H1 (cell line): Measurements from ENCODE around the gene FRRS1. TPM values are rescaled to one million over a fixed set of nuclear protein-coding genes. Genes with fewer than 3 reads are reported as not detected.

Source experiments
- CBX5 ChIP-seq: fragments of 300-800, 300-1000 bp; sonication (generic); IDR thresholded peaks from 2 replicates; pipeline ENCODE4 v1.7.1; 2016; ENCODE audit warnings: antibody characterized with exemption, low read length, low read depth
- CHD7 ChIP-seq: fragments of 300-600 bp; sonication (generic); IDR thresholded peaks from 2 replicates; pipeline ENCODE4 v1.7.1; 2012; ENCODE audit warnings: low read length, moderate library complexity, mild to moderate bottlenecking, inconsistent platforms; ENCODE audit not compliant: insufficient replicate concordance
- JUN ChIP-seq: IDR thresholded peaks from 2 replicates; pipeline ENCODE4 v1.6.1; 2011; ENCODE audit warnings: low read depth, mild to moderate bottlenecking, improper control_type of control experiment, low read length
- MAX ChIP-seq: IDR thresholded peaks from 2 replicates; pipeline ENCODE4 v1.6.1; 2012; ENCODE audit warnings: inconsistent platforms
- POLR2A ChIP-seq, 2 experiments: IDR thresholded peaks; 1 replicate in 1 of 2; 2 replicates in 1 of 2; pipeline ENCODE4 v1.6.1; 2011; ENCODE audit warnings: low read depth in 2 of 2, low read length in 2 of 2, mild to moderate bottlenecking in 2 of 2; ENCODE audit errors: control extremely low read depth in 1 of 2
- polyA plus RNA-seq, 7 experiments: library from polyadenylated mRNA; depleted of rRNA in 3 of 7; stranded (reverse) in 5 of 7; unstranded in 2 of 7; fragments of >200 nt in 5 of 7; fragments of 200-250 nt in 2 of 7; gene quantifications; 1 replicate in 5 of 7; 2 replicates in 1 of 7; 4 replicates in 1 of 7; pipeline versions ENCODE4 v1.2.1 to v1.2.3, GENCODE V29; 2011 to 2013; ENCODE audit warnings: missing spikeins in 2 of 7, mixed read lengths in 2 of 7
- total RNA-seq: library from RNA; stranded (reverse); fragmentation: NEBNext Ultra II Directional; extraction: Animal tissue kit (Norgen Biotek cat#: 25700); gene quantifications from 2 replicates; pipeline ENCODE4 v1.2.1, GENCODE V29; 2021

FRRS1 gene
- total and polyA plus RNA-seq, 2 of the 8 experiments (the other 6 are each of a cell fraction or from before 2014, with no cell fraction given): 3.5 to 6.5 TPM

- TF ChIP-seq CHD7: no peak
- no peak for TF ChIP-seq JUN
- no peak for TF ChIP-seq POLR2A (IDR thresholded peaks at IDR 0.05; ENCODE audit: control extremely low read depth in 1 of 2, low read depth in 2 of 2, low read length in 2 of 2)
- TF ChIP-seq CBX5: no peak
- TF ChIP-seq MAX: no peak
- TF ChIP-seq, all 59 proteins: peak for 0
Measured at GRCh38 chr1:99789715-99790114, 23.3 kb upstream of the FRRS1 start (continued).
